T1000 (cell line): ENCODE results near the gene CSTA.

Experiments used
- DNase-seq: peaks from one replicate; lab custom pipeline; 2025; ENCODE audit warnings: mixed read lengths; lab: John Stamatoyannopoulos, UW

CSTA gene, protein sequence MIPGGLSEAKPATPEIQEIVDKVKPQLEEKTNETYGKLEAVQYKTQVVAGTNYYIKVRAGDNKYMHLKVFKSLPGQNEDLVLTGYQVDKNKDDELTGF

DNA sequence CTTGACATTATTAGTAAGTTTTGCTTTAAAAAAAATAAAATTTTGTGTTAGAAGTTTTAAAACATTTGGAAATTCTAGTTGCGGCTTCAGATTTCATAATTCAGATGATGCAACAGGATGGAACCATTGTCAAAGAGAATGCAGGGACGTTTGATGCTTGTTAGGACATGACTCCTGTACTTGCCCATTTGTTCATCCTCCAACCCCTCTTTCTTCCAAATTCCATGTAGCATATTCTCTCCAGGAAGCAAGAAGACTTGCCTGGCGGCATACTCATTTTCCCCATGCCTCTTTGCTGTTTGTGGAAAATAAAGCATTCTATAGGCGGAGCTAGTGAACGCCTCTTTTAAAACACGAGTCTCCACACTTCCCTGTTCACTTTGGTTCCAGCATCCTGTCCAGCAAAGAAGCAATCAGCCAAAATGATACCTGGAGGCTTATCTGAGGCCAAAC lies at the start of gene CSTA:
TSS of gene CSTA (plus strand) at position 378 of the 453 bp plus-strand sequence. CDS start at position 423, 45 bp downstream.
- no peak for DNase-seq

DNA sequence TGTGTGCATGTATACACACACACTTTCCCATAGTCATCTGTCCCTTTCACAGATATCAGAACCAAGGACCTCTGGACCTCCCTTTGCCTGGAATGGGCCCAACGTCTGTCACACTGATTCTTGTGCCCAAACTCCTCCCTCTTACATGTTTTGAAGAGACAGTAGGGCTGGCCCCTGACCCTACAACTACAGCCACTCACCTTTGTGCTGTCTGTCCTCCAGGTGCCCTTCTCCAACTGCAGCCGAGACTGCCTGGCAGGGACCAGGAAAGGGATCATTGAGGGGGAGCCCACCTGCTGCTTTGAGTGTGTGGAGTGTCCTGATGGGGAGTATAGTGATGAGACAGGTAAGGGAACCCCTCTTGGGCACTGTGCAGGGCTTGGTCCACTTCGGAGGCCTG lies 43.2 kb upstream of the CSTA start:
- no peak for DNase-seq

DNA sequence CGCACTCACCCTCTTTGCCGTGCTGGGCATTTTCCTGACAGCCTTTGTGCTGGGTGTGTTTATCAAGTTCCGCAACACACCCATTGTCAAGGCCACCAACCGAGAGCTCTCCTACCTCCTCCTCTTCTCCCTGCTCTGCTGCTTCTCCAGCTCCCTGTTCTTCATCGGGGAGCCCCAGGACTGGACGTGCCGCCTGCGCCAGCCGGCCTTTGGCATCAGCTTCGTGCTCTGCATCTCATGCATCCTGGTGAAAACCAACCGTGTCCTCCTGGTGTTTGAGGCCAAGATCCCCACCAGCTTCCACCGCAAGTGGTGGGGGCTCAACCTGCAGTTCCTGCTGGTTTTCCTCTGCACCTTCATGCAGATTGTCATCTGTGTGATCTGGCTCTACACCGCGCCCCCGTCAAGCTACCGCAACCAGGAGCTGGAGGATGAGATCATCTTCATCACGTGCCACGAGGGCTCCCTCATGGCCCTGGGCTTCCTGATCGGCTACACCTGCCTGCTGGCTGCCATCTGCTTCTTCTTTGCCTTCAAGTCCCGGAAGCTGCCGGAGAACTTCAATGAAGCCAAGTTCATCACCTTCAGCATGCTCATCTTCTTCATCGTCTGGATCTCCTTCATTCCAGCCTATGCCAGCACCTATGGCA lies 41.1 kb upstream of the CSTA start:
- DNase-seq, result no peak

DNA sequence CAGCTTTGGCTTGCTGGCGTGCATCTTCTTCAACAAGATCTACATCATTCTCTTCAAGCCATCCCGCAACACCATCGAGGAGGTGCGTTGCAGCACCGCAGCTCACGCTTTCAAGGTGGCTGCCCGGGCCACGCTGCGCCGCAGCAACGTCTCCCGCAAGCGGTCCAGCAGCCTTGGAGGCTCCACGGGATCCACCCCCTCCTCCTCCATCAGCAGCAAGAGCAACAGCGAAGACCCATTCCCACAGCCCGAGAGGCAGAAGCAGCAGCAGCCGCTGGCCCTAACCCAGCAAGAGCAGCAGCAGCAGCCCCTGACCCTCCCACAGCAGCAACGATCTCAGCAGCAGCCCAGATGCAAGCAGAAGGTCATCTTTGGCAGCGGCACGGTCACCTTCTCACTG lies 40.6 kb upstream of the CSTA start:
- DNase-seq, result no peak

DNA sequence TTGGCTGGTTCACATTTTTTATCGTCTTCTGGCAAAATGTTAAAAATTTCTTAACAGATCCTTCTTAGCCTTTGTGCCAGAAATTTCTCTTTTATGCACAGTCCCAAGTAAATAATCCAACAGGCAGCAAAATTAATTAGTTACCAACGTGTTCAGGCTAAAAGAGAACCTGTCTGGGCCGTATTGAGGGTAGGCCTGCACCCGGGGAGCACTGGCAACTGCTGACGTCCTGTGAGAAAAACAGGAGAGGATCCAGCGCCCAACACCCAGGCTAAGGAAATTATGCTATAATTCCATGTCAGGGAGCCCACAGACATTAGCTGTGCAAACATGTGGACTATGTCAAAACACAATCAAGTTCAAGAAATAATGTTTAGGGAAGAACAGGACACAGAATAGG lies 30.7 kb upstream of the CSTA start:
- no peak for DNase-seq

DNA sequence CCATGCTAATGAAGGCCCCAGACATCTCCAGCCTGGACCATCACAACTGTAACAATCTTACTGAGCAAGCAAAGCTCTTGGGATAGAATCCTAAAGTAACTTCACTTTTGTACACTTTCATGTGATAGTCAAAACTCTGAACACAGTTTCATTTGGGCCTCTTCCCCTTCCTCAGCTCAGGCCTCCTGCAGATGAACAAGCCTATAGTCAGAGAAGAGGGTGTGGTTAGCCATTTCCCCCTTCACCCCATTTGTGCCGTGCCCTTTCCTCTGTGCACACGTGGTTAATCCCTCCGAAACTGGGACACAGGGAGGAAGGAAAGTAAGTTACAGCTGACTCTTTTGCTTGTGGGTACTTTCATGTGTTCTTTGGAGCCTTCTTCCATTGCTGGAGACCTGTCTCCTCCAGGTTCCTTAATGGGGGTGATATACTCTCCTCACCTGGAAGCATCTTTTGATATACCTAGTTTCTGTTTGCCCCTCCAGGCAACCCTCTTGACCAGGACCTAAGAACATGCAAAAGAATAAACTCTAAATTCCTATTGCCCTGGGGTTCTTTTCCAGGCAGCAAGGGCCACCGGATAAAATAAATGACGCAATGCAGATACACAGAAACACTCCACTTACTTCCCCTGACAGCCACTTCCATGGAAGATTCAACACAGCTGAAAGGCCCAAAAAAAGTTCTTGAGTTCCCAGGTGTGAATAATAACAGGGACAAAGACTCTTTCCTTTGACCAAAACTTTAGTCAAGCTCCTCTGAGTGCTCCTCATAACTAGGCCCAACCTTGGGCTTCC lies 29.6 kb upstream of the CSTA start:
- DNase-seq, result no peak

DNA sequence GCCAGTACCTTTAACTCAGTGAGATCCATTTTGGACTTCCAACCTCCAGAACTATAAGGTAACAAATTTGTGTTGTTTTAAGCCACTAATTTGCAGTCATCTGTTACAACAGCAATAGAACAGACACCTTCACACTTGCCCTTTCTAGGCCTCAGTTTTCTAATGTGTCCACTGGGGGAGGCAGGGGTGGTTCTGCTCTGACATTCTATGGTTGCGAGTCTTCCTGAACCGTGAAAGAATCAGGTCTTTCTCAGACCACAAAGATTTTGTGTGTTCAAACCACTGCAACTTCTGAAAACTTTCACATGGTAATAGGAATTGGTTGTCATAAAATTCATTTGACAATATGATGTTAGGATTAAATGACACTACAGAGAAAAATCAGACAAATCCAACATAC lies 26.8 kb upstream of the CSTA start:
- no peak for DNase-seq

DNA sequence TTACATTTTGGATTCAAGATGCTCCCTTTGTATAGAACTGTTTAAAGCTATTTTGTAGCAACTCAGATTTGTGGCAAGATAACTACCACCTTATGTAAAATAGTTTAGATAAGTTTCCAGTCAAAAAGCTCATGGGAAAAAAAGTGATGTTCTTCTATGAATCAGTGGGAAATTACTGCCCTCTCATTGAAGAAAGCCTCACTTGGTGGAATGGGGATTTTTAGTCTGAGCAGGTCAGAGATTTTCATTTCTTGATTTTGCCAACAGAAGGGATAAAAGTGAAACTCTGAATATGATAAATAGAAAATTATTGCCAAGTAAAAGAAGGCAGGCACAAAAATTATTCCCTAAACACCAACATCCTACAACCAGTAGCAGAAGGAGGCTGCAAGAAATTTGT lies 25.8 kb upstream of the CSTA start:
- no peak for DNase-seq

DNA sequence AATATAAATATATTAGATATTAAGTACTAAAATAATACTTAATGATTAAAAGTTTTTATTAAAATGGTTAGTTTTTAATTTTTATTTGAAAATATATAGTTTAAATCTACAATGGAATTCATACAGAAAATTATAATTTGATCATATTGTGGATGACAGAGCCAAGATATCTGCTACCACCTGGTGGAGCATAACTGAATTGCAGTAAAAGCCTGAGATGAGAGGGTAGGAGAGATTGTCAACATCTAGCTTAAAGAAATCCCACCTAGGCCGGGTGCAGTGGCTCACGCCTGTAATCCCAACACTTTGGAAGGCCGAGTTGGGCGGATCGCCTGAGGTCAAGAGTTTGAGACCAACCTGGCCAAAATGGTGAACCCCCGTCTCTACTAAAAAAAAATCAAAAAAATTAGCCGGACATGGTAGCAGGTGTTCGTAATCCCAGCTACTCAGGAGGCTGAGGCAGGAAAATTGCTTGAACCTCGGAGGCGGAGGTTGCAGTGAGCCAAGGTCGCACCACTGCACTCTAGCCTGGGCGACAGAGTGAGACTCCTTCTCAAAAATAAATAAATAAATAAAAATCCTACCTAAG lies 25.1 kb upstream of the CSTA start:
- DNase-seq, result no peak

DNA sequence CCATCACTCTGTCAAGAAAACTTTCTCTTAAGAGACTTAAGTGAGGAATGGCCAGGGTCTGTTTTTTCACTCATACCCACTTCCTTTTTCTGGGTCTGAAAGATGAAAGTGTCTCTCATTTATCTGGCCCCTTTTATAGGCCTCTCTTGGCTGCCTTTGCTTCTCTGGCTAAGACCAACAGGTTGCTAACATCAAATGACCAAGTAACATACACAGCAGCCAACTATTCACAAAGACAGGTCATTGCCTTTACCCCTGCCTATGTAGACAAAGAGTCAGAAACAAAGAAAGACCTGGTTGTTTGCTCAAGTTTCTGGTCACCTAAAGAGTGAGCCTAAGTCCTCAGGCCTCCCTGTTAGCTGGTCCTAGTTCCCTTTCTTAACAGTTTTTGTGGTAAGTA lies 24.0 kb upstream of the CSTA start:
- no peak for DNase-seq

DNA sequence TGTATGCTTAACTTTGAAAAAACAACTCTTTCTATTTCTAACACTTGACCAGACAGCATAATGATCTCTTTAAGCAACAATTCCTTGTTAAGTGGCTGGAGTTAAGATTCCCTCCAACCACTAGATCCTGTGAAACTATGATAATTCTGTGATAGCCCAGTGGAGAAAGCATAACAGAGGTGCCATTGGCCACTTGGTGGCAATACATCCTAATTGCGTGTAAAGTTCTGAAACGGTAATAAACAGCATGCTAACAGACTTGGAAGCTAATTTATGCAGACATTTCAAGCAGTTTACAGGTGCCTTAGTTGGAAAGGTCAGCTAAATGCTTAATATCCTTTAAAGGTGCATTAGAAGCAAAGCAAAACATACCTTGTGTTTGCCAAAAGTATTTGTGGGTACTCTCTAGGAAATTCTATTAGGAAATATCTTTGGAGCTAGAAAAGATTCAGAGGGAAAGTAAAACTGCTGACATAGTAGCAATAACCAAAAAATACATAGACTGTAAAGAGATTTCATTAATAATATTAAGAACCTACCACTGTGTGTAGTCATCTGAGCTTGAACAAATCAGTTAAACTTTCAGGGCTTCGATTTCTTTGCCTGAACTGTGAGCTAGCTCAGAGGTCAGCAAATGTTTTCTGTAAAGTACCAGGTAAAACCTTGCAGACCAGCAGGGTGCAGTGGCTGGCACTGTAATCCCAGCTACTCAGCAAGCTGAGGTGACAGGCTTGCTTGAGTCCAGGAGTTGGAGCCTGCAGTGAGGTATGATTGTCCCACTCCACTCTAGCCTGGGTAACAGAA lies 19.0 kb upstream of the CSTA start:
- DNase-seq, result no peak

DNA sequence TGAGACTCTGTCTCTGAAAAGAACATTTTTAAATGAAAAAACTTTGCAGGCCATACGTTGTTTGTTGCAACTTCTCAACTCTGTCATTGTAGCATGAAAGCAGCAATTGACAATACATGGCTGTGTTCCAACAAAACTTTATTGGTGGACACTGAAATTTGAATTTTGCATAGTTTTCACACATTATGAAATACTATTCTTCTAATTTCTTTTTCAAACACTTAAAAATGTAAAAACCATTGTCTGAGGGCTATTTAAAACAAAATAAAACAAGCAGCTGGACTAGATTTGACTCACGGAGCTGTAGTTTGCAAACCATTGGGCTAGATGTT lies 18.5 kb upstream of the CSTA start:
- DNase-seq, result no peak

DNA sequence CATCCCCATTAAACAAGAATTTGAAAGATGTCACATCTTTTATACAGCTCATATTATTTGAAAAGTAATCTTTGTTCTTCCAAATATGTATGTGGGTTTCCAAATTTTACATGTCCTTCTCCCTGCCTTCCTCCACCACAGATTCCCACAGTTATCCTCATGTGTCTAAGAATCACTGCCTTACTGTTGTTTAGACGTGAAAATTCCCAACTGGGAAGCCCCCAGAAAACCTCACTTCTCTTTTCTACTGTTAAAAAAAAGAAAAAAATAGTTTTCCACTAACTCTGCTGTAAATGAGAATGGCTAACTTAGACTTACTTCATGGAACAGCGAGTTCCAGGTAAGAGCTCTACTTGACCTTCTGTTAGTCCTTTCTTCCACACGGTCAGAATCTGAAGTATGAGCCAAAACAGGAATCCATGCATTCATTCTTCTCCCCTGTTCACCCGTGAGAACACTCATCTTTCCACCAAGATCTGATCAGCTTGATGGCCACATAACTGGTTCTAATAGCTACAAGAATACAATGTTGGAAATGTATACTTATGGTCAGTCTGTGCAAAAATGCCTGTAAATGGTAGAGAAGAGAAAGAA lies 17.9 kb upstream of the CSTA start:
- DNase-seq, result no peak

DNA sequence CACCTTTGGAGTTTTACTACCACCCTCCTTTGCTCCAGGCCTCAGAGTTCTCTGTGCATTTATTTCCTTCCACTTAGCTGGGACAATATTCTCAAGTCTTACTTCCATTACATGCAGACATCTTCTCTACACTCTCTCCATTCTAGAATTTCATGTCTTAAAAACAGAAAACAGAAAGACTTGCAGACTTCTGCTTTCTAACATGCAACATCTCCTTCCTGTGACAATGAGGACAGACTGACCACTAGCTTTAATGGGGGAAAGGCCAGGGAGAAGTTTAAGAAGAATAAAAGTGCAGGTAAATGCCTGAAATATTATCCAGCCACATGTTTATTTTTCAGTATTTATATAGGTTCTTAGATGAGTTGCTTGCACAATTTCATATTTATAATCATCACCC lies 17.1 kb upstream of the CSTA start:
- DNase-seq, result no peak

DNA sequence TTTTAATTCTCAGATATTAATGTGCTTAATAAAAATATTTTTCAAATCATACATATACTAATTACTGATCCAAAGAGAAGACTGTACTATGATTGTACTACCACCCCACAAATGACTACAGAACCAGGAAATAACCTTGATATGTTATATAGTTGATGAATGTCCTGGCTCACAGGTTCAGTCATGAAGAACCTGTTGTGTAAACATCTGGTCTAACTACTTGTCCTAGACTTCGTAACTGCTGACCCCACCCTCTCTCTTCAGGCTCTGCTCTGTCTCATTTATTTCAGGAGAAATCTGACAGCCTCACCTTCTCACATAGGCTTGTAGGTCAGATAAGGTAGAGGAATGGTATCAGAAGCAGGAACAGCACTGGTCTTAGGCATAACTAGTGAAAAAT lies 14.7 kb upstream of the CSTA start:
- DNase-seq, result no peak

DNA sequence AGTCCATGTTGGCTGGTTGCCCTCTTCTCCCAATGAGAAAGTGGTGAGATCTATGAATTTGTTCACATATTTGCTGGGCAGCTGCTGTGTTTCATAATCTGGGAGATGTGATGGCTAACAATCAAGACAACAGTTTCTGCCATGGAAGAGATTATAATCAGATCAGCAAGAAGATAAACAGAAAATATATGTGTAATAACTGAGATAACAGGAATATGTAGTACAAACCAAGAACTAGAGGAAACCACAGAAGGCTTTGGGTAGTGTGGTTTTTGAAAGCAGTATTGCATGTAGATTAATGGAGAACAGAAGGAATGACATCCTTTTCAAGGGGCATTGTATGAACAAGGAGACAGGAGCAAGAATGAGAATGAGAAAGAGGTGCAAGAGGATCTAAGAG lies 12.2 kb upstream of the CSTA start:
- DNase-seq, result no peak

DNA sequence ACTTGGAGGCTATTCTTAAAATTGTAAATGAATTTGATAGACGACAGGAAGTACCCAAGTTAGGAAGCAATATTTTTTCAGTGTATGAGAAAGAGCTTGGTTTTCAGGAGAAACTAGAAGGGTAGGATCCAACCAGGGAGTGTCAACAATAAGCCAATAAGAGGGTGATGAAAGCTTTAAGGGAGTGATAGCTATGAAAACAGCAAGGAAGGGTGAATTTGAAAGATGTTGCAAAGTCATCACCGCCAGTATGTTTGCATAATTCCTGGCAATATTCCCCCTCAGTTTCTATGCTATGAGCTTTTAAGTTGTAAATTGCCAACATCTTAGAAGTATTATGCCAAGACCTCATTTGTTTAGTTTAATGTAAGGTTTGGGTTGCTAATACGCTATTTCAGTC lies 11.8 kb upstream of the CSTA start:
- no peak for DNase-seq

DNA sequence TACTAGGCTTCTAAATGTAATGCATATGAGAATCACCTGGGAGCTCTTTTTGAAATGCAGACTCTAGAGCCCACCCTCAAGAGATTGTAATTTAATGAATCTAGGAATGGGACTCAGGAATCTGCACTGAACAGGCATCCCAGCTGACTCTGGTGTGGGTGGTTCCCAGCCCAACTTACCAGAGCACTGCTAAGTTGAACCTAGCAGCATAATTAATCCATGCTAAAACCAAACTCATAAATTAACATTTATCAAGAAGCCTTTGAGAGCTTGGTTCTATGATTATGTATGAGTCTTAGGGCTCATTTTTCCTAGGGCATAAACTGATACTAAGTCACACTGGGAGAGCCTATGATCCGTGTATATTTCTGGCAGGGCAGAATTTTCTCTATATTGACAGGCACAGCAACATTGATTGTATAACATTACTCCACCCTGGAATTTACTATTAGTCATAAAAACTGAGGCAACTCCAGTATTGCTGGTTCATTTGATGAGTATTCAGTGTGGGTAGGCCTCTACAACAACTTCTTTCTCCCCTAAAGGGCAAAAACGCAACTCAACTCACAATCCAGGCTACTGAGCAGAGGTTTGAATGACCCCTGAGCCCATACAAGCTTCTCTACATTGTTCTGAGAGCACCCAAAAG lies 10.7 kb upstream of the CSTA start:
- DNase-seq, result no peak

DNA sequence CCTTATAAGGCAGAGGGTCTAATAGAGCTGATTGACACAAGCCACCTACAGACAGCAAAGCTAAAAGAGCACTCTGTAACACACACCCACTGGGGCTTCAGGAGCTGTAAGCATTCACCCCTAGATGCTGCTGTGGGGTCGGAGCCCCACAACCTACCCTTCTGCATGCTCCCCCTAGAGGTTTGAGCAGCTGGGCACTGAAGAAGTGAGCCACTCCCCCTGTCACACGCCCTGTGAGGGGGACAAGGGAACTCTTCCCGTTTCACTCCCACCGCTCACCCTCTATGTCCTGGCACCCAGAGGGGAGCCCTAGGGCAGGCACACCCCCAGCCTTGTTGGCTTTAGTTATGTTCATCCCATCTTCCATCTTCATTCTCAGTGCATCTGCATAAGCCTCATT lies 9.4 kb upstream of the CSTA start:
- DNase-seq, result no peak

DNA sequence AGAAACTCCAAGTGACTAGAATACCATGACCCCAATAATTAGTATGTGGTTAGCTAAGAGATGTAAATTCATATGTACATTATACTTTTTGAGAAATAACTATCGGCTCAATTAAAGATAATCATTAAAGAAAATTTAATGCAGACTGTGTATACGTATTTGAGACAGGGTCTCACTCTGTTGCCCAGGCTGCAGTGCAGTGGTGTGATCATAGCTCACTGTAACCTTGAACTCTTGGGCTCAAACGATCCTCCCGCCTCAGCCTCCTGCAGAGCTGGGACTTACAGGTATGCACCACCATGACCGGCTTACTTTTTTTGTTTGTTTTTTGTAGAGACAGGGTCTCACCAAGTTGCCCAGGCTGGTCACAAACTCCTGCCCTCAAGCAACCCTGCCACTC lies 8.7 kb upstream of the CSTA start:
- no peak for DNase-seq

DNA sequence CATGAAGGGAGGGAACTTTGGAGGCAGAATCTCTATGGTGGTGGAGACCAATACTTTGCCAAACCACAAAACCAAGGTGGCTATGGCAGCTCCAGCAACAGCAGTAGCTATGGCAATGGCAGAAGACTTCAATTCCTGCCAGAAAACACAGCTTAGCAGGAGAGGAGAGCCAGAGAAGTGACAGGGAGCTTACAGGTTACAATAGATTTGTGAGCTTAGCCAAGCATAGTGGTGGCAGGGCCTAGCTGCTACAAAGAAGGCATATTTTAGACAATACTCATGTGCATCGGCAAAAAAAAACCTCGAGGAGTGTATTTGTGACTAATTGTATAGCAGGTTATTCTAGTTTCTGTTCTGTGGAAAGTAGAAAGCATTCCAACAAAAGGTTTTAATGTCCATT lies 6.4 kb upstream of the CSTA start:
- DNase-seq, result no peak
